HCT116 (cell line): ENCODE measurements around the gene C1orf116.

ENCODE experiments used
- CBX3 ChIP-seq: IDR thresholded peaks from 2 replicates; pipeline ENCODE4 v1.6.1; 2012; ENCODE audit warnings: low read depth
- CTCF ChIP-seq, 3 experiments: fragments of 200-600 bp in 1 of 3; sonication (generic) in 1 of 3; IDR thresholded peaks in 2 of 3; conservative IDR thresholded peaks in 1 of 3; 2 replicates each; pipeline ENCODE4 v1.5.1; 2012 to 2017; ENCODE audit warnings: low read depth in 2 of 3, low read length in 2 of 3, antibody characterized with exemption in 1 of 3, borderline replicate concordance in 1 of 3, control low read depth in 1 of 3, mild to moderate bottlenecking in 1 of 3, mixed read lengths in 1 of 3, mixed run types in 1 of 3, moderate library complexity in 1 of 3; ENCODE audit not compliant: insufficient read depth in 1 of 3
- ELF1 ChIP-seq: IDR thresholded peaks from 2 replicates; pipeline ENCODE4 v1.6.1; 2012; ENCODE audit warnings: low read depth, borderline replicate concordance
- EZH2 ChIP-seq: fragments of 200-600 bp; sonication (generic); IDR thresholded peaks from 2 replicates; pipeline ENCODE4 v1.6.1; 2017; ENCODE audit warnings: antibody characterized with exemption, mixed run types
- EZH2phosphoT487 ChIP-seq: fragments of 200-600 bp; IDR thresholded peaks from 2 replicates; pipeline ENCODE4 v1.6.1; 2018; ENCODE audit warnings: antibody characterized with exemption, borderline replicate concordance
- JUND ChIP-seq: IDR thresholded peaks from 2 replicates; pipeline ENCODE4 v1.6.1; 2012
- POLR2A ChIP-seq: IDR thresholded peaks from 2 replicates; pipeline ENCODE4 v1.7.0; 2011; ENCODE audit warnings: borderline replicate concordance; ENCODE audit not compliant: insufficient read depth, insufficient read length; ENCODE audit errors: extremely low read depth
- POLR2AphosphoS5 ChIP-seq: IDR thresholded peaks from 2 replicates; pipeline ENCODE4 v1.6.1; 2011; ENCODE audit warnings: mild to moderate bottlenecking, low read depth, low read length, moderate library complexity
- SIN3A ChIP-seq: IDR thresholded peaks from 2 replicates; pipeline ENCODE4 v1.6.1; 2012; ENCODE audit warnings: low read depth
- SP1 ChIP-seq: IDR thresholded peaks from 2 replicates; pipeline ENCODE4 v1.6.1; 2012; ENCODE audit warnings: low read depth
- TCF7L2 ChIP-seq: IDR thresholded peaks from 2 replicates; pipeline ENCODE4 v1.7.0; 2011; ENCODE audit warnings: borderline replicate concordance, inconsistent platforms; ENCODE audit not compliant: insufficient read depth, insufficient read length; ENCODE audit errors: extremely low read depth
- YY1 ChIP-seq: IDR thresholded peaks from 2 replicates; pipeline ENCODE4 v1.6.1; 2011; ENCODE audit warnings: low read length, low read depth, moderate library complexity, mild to moderate bottlenecking; ENCODE audit not compliant: insufficient replicate concordance; ENCODE audit errors: extremely low read depth
- ZNF274 ChIP-seq: fragments of 200-500 bp; sonication (Bioruptor generic); IDR thresholded peaks from 2 replicates; pipeline ENCODE4 v1.6.1; 2014; ENCODE audit warnings: mild to moderate bottlenecking, low read depth, low read length, inconsistent platforms
- TF ChIP-seq, protein P1 (sequence below): IDR thresholded peaks from 2 replicates; pipeline ENCODE4 v1.6.1; 2012; ENCODE audit warnings: low read depth

DNA sequence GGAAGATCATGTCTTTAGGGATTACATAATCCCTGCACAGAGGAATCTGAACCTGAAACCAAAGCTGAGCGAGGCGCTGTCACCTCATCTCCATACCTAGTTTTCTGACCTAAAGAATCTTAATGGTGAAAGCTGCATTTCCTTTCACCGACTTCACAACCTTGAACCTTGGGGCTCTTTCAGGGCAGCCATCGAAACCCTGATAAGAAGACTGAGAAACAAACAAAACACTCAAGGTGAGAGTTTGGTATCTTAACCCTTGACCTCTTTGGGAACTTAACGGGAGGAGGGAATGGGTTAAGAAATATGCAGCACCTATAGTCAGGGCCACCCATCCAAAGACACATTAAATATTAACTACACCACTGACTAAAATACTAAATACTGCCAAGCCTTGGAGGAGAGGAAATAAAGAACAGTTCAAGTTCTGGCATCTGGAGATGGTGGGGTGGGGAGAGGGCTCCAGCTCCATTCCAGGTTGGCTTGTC, 2.0 kb downstream of the C1orf116 start:
- TF ChIP-seq CTCF (IDR thresholded peaks at IDR 0.05 in 2 of 3, conservative IDR thresholded peaks at IDR 0.05 in 1 of 3; ENCODE audit: borderline replicate concordance in 1 of 3, insufficient read depth in 1 of 3, low read depth in 2 of 3, low read length in 2 of 3) (no peak), SIN3A (no peak), EZH2 (no peak), ZNF274 (no peak), CBX3 (no peak), ELF1 (no peak), POLR2AphosphoS5 (no peak), POLR2A (no peak), JUND (no peak), YY1 (no peak), TCF7L2 (no peak), SP1 (no peak), EZH2phosphoT487 (no peak)
- TF ChIP-seq, protein P1, sequence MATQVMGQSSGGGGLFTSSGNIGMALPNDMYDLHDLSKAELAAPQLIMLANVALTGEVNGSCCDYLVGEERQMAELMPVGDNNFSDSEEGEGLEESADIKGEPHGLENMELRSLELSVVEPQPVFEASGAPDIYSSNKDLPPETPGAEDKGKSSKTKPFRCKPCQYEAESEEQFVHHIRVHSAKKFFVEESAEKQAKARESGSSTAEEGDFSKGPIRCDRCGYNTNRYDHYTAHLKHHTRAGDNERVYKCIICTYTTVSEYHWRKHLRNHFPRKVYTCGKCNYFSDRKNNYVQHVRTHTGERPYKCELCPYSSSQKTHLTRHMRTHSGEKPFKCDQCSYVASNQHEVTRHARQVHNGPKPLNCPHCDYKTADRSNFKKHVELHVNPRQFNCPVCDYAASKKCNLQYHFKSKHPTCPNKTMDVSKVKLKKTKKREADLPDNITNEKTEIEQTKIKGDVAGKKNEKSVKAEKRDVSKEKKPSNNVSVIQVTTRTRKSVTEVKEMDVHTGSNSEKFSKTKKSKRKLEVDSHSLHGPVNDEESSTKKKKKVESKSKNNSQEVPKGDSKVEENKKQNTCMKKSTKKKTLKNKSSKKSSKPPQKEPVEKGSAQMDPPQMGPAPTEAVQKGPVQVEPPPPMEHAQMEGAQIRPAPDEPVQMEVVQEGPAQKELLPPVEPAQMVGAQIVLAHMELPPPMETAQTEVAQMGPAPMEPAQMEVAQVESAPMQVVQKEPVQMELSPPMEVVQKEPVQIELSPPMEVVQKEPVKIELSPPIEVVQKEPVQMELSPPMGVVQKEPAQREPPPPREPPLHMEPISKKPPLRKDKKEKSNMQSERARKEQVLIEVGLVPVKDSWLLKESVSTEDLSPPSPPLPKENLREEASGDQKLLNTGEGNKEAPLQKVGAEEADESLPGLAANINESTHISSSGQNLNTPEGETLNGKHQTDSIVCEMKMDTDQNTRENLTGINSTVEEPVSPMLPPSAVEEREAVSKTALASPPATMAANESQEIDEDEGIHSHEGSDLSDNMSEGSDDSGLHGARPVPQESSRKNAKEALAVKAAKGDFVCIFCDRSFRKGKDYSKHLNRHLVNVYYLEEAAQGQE = no peak
